ENCODE results near the gene RNF141. TPM values are rescaled to one million over a fixed set of nuclear protein-coding genes. Genes with fewer than 3 reads are reported as not detected.

RNF141 gene
- total RNA-seq, 1 donor from 2014 or later, result 10.5 TPM

GRCh38 chr11:10524471-10524870 is 16.5 kb downstream of the RNF141 start:
- intact Hi-C loops (cut with micrococcal nuclease), result no loop called here

DNA sequence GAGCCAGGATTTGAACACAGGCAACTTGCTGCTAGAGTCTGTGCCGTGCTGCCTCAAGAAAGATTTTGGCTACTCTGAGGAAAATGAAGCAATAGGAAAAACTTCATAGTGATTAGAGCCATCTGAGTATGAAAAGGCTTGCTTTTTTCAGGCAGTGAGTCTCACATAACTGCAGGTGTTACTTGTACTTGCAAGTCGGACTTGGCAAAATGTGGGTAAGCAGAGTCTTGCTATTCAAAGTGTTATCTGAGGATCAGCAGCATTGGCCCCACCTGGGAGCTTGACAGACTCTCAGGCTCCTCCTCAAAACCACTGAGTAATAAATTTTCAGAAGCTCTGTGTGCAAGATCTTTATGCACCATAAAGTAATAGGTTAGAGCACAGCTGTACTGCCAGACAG is 18.1 kb downstream of the RNF141 start:
- intact Hi-C loops (cut with micrococcal nuclease), result no loop called here

DNA sequence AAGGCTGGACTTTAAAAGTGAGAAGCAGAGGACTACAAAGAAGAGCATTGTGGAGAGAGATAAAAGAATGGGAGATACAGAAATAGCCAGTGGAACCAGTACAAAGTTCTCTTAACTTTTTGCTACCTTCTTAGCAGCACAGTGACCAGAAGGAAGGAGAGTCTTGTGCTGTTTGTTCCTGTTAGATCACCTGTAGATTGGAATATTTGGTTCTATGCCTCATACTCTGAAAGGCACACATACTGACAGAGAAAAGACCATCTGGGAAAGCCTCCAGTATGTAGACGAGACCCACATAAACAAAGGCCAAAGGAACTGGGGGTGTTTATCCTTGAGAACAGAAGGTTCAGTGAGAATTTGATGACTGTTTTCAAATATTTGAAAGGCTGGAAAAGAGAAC is 18.7 kb downstream of the RNF141 start:
- intact Hi-C loops (cut with micrococcal nuclease), result no loop called here

DNA sequence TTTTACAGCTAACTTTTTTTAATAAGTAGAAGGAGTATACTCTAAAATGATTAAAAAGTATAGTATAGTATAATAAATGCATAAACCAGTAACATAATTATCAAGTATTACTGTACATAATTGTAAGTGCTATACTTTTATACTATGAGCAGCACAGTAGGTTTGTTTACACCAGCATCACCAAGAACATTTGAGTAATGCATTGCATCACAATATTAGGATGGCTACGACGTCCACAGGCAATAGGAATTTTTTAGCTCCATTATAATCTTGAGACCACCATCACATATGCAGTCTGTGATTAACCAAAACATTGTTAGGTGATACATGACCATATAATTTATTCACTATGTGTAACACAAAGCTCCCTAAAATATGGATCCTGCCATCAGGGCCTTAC is 20.4 kb downstream of the RNF141 start:
- intact Hi-C loops (cut with micrococcal nuclease), result no loop called here

- intact Hi-C loops (cut with micrococcal nuclease), result no loop called here
Measured at GRCh38 chr11:10519630-10520029, 21.4 kb downstream of the RNF141 start.

DNA sequence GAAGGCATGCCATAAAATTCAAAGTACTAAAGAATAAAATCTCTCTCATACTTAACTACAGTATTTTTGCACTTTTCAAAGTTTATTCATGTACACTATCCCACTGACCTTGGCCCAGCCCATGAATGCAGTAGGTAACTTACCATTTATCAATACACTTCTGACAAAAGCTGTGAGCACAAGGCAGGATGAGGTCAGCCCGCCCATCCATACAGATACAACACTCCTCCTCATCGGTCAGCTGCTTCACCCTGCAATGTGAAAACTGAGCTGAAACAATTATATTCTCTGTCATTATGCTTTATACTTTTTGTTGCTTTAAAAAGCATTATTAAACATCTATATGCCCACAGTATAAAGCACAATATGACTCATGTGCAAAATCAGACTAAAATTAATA is 22.1 kb downstream of the RNF141 start:
- intact Hi-C loops (cut with micrococcal nuclease), result no loop called here

- intact Hi-C loops (cut with micrococcal nuclease), result no loop called here
Measured at GRCh38 chr11:10518123-10518522, 22.9 kb downstream of the RNF141 start.

- intact Hi-C loops (cut with micrococcal nuclease), result no loop called here
Measured at GRCh38 chr11:10515418-10515817, 25.6 kb downstream of the RNF141 start.

GRCh38 chr11:10514709-10515108 is 26.3 kb downstream of the RNF141 start:
- intact Hi-C loops (cut with micrococcal nuclease), result no loop called here

DNA sequence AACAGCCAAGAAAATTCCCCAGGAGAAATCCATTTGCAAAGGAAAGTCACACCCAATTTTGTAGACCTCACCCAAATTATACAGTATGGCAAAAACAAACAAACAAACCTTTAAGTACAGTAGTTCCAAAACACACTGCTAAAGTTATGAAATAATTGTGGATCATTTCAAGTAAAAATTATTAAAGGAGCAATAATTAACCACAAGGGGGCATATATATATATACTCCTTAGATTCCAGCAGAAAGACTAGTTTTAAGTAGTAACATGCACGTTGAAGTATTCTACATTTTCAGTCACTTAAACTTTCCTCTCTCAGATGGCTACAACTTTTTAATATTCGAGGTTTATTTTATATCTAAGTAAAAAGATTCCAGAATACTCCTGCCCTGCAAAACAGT is 26.8 kb downstream of the RNF141 start:
- intact Hi-C loops (cut with micrococcal nuclease), result no loop called here

DNA sequence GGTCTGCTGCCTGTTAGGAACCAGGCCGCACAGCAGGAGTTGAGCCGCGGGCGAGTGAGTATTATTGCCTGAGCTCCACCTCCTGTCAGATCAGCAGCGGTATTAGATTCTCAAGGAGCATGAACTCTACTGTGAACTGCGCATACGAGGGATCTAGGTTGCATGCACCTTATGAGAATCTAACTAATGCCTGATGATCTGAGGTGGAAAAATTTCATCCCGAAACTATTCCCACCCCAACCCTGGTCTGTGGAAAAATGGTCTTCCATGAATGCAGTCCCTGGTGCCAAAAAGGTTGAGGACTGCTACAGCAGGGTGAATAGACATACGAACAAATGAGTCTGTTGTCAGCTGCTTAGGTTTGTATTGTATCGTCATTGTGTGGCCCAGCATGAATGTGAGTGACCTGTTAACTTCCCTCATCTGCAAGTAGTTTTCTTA is 29.8 kb downstream of the RNF141 start:
- intact Hi-C loops (cut with micrococcal nuclease), result no loop called here

DNA sequence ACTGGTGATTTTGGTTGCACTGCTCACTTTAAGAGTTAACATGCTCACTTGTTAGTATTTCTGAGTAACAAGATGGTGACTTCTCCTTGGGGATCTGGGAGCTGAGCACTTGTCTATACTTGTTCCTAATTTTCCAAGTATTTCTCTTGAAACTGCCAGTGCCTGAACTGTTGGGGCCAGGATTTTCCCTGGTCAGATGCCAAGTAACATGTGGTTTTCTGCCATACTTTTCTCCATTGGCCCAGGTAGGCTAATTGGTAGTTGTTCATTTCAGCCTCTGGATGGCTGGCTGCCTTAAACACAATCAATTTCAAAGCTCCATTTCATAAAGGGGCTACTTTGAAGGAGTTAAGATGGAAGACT is 35.0 kb downstream of the RNF141 start:
- intact Hi-C loops (cut with micrococcal nuclease), result no loop called here

- intact Hi-C loops (cut with micrococcal nuclease), result no loop called here
Measured at GRCh38 chr11:10505278-10506007, 35.5 kb downstream of the RNF141 start.

DNA sequence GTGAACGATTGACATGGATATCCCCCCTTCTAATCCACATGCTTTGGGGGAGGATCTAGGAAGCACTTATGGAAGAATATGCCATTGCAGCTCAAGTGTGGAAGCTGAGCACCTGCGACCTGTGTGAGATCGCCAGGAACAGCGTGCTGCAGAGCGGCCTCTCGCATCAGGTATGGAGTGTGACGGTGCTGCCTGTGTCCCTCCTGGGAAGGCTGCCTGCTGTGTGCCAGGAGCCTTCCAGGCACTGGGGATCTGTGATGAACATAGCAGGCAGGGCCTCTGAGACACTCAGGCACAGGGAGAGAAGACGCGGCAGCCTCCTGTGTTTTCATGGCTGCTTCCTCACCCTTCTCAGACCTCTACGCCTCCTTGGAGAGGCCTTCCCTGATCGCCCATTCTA is 36.5 kb downstream of the RNF141 start:
- intact Hi-C loops (cut with micrococcal nuclease), result no loop called here

GRCh38 chr11:10503777-10504480 is 37.1 kb downstream of the RNF141 start:
- intact Hi-C loops (cut with micrococcal nuclease), result no loop called here

- intact Hi-C loops (cut with micrococcal nuclease), result no loop called here
Measured at GRCh38 chr11:10503221-10503620, 37.8 kb downstream of the RNF141 start.

DNA sequence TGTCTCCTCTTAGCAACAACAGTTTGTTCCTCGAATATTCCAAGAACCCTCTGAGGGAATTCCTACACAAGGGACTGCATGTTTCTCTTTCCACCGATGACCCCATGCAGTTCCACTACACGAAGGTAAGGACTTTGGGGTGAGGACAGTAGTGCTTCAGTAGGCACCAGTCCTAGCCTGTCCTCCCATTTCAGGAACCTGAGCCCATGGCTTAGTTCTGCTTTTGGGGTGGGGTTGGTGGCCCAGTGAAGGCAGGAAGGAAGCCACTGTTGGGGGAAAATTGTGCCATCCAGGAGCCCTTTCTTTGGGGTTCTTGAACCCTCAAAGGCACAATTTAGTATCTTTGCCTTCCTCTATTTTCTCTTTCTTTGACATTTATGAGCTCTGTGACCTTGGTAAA is 38.2 kb downstream of the RNF141 start:
- intact Hi-C loops (cut with micrococcal nuclease), result no loop called here

DNA sequence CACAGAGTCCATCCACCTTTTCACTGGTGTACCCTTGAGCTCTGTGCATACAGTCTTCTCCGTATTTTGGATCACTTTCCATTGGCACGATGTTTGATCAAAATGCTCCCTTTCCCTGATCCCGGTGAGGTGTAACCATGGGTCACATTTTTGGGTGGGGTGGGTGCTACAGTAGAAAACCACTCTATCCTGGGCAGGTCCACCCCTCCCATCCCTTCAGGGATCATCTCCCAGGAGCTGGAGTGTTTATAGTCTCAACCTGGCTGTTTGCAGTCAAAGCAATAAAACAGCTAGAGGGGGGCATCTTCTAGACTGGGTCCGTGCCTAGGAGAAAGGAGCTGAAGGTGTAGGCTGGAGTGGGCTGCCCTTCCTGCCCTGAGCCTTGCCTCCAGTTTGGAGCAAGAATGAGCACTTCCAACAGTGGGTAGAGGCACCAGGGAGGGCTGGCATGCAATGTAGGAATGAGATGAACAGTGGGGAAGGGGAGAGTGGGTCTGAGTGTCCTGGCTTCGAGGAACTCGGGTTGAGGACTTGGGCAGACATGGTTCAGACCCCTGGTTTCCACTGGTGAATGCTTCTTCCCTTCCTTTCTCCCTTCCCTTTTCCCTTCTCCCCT is 38.8 kb downstream of the RNF141 start:
- intact Hi-C loops (cut with micrococcal nuclease), result no loop called here

DNA sequence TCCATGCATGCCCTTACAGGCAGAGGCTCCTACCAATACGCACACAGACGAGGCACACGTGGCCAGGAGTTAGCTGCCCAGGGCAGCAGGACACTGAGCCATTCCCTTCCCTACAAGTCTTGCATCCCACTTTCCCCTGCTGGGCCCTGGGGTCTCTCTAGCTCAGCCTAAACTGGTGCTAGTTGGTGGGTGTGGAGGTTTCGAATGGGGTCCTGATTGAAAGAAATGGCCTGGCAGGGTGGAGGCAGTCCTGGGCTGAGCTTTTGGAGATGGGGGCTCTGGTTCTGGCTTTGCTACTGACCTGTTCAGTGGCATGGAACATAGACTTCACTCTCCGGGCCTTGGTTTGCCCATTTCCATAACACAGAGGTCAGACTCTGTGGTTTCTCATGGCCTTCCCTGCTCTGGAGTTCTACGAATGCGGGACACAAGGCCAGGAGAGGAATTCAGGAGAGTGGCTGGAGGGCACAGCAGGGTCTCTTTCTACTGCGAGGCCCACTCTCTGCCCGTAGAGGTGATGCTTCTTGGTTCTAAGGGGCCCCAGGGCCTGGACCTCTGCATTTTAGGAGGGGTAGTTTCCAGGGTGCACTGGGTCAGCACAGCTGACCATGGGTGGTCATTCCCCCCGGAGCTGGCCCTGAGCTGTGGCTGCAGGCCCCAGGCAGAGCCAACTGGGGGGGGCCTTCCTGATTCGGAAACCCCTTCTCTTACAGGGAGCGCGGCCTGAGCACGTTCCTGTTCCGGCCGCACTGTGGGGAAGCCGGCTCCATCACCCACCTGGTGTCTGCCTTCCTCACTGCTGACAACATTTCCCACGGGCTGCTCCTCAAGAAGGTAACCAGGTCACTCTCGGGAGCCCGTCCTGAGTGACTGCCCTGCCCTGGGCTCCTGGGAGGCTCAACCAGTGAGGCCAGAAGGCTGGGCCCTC is 40.0 kb downstream of the RNF141 start:
- intact Hi-C loops (cut with micrococcal nuclease), result no loop called here

GRCh38 chr11:10499874-10500601 is 40.9 kb downstream of the RNF141 start:
- intact Hi-C loops (cut with micrococcal nuclease), result no loop called here

DNA sequence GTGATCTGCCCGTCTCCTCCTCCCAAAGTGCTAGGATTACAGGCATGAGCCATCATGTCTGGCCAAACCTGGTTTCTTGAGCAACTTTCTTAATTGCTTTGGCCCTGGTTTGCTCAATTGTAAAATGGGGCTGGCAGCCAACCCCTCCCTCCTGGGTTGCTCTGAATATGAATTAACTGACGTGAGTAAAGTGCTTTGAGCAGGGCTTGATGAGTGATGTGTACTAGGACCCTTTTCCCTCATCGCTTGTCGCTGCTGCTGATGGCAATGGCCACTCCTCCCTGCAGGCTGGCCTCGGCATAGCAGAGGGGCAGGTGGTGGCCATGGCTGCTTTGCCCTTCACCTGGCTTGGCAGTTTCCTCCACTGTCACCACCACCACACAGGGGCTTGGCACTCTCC is 41.5 kb downstream of the RNF141 start:
- intact Hi-C loops (cut with micrococcal nuclease), result no loop called here

Data from T-helper 1 cell treated with Interleukin-12 subunit alpha and Interleukin-12 subunit beta and Interleukin-4 antibody, amounts not matched to agents 30 ng/mL and 1 ng/mL, for 36 hours (primary cell).